K562 (cell line): ENCODE results near the gene TIMM23. TPM values are rescaled to one million over a fixed set of nuclear protein-coding genes. Genes with fewer than 3 reads are reported as not detected.

Experiments used
- ATF4 ChIP-seq: fragments of 450-650 bp; formaldehyde crosslinking; IDR thresholded peaks from 2 replicates; pipeline ENCODE4 v1.4.0; 2022; ENCODE audit warnings: mild to moderate bottlenecking, moderate library complexity
- BRF1 ChIP-seq: IDR thresholded peaks from 3 replicates; pipeline ENCODE4 v1.6.1; 2011; ENCODE audit warnings: borderline replicate concordance, mild to moderate bottlenecking; ENCODE audit not compliant: insufficient read length; ENCODE audit errors: extremely low read depth
- CTCFL ChIP-seq: IDR thresholded peaks from 2 replicates; pipeline ENCODE4 v1.6.1; 2011; ENCODE audit warnings: borderline replicate concordance, low read depth, mild to moderate bottlenecking, moderate library complexity, low read length; ENCODE audit not compliant: insufficient read depth, poor library complexity, severe bottlenecking
- DEAF1 ChIP-seq: fragments of 450-650 bp; formaldehyde crosslinking; IDR thresholded peaks from 2 replicates; pipeline ENCODE4 v1.4.0; 2020; ENCODE audit warnings: mild to moderate bottlenecking, moderate library complexity
- EHMT2 ChIP-seq: fragments of 450-650 bp; IDR thresholded peaks from 2 replicates; pipeline ENCODE4 v1.6.1; 2018; ENCODE audit warnings: antibody characterized with exemption
- HBP1 ChIP-seq: fragments of 450-650 bp; formaldehyde crosslinking; IDR thresholded peaks from 2 replicates; pipeline ENCODE4 v1.4.0; 2022; ENCODE audit warnings: missing genetic modification characterization
- KDM5B ChIP-seq: fragments of 200-600 bp; sonication (generic); IDR thresholded peaks from 2 replicates; pipeline ENCODE4 v1.6.1; 2012; ENCODE audit warnings: low read depth, mild to moderate bottlenecking, moderate library complexity, low read length, control low read depth, inconsistent platforms; ENCODE audit not compliant: insufficient replicate concordance
- MCM3 ChIP-seq: fragments of 450-650 bp; IDR thresholded peaks from 2 replicates; pipeline ENCODE4 v1.6.1; 2016
- MLLT1 ChIP-seq, 2 experiments: fragments of 450-650 bp; IDR thresholded peaks; 2 replicates each; pipeline ENCODE4 v1.6.1; 2016
- NCOA2 ChIP-seq, 2 experiments: fragments of 450-650 bp; IDR thresholded peaks; 2 replicates each; pipeline ENCODE4 v1.6.1; 2018; ENCODE audit warnings: mild to moderate bottlenecking in 2 of 2, moderate library complexity in 1 of 2; ENCODE audit not compliant: partially characterized antibody in 2 of 2
- USF1 ChIP-seq: sonication (generic); formaldehyde crosslinking; IDR thresholded peaks from 2 replicates; pipeline ENCODE4 v1.9.0; 2022; ENCODE audit warnings: mild to moderate bottlenecking, missing genetic modification reagents
- ZFP1 ChIP-seq: fragments of 450-650 bp; formaldehyde crosslinking; IDR thresholded peaks from 2 replicates; pipeline ENCODE4 v1.4.0; 2020; ENCODE audit warnings: mild to moderate bottlenecking, mixed read lengths
- ZNF277 ChIP-seq: fragments of 250-450 bp; sonication (Bioruptor Pico); IDR thresholded peaks from 2 replicates; pipeline ENCODE4 v1.8.0; 2022; ENCODE audit warnings: inconsistent platforms, mild to moderate bottlenecking, moderate library complexity, borderline replicate concordance
- ZNF584 ChIP-seq: fragments of 200-800 bp; sonication (Bioruptor generic); IDR thresholded peaks from 2 replicates; pipeline ENCODE4 v1.6.1; 2016; ENCODE audit warnings: low read depth, mild to moderate bottlenecking, missing genetic modification characterization, missing compliant biosample characterization
- ZNF699 ChIP-seq: fragments of 250-450 bp; sonication (Bioruptor Pico); IDR thresholded peaks from 2 replicates; pipeline ENCODE4 v1.8.0; 2021; ENCODE audit warnings: mild to moderate bottlenecking, moderate library complexity; ENCODE audit not compliant: insufficient replicate concordance
- polyA plus RNA-seq, 8 experiments: library from polyadenylated mRNA; depleted of rRNA in 4 of 8; stranded (reverse) in 5 of 8; unstranded in 3 of 8; fragments of >200 nt; fragmentation: Nextera tagmentation in 2 of 8; fragmentation: Illumina TruSeq in 1 of 8; extraction: Ambion mirVana in 2 of 8; extraction: Trizol in 1 of 8; gene quantifications; 2 replicates each; pipeline versions ENCODE4 v1.2.1 to v1.2.3, GENCODE V29; 2011 to 2014; ENCODE audit warnings: inconsistent platforms in 1 of 8, missing spikeins in 1 of 8
- total RNA-seq, 7 experiments: library from RNA; depleted of rRNA in 6 of 7; stranded (reverse); fragments of >200 nt in 6 of 7; fragmentation: Illumina TruSeq in 2 of 7; extraction: Trizol in 2 of 7; gene quantifications; 2 replicates each; pipeline versions ENCODE4 v1.2.1 to v1.2.3, GENCODE V29; 2011 to 2021; ENCODE audit warnings: low replicate concordance in 1 of 7

TIMM23 gene
- total and polyA plus RNA-seq, 9 of the 15 experiments (the other 6 are each of a cell fraction or from before 2014, with no cell fraction given), result 148 to 280 (median 183) TPM

- TF ChIP-seq CTCFL (peak; percentile 99), MLLT1 (IDR thresholded peaks at IDR 0.05) (peak; percentile 63 to 88; a peak in 3 of 4 replicates), ATF4 (peak; percentile 23; the same call in 1 of the 2 replicates), ZNF584 (no peak), KDM5B (peak; percentile 93), ZFP1 (0 out of 2 replicates have a peak, but pooled peaks have one; percentile 36), HBP1 (CRISPR knock-in tag) (peak; percentile 61; the same call in 1 of the 2 replicates), USF1 (CRISPR knock-in tag) (0 out of 2 replicates have a peak, but pooled peaks have one; percentile 33), MCM3 (no peak), ZNF277 (CRISPR knock-in tag) (no peak), DEAF1 (CRISPR knock-in tag) (no peak), NCOA2 (IDR thresholded peaks at IDR 0.05; ENCODE audit: partially characterized antibody in 2 of 2) (no peak), ZNF699 (CRISPR knock-in tag) (no peak), EHMT2 (no peak), BRF1 (no peak)
Observed at GRCh38 chr10:46030091-46030937, 58.0 kb downstream of the TIMM23 start, which contains the start of gene NCOA4 (continued).
